B cell (primary cell): Measurements from ENCODE around the gene HSDL2. TPM values are rescaled to one million over a fixed set of nuclear protein-coding genes. Genes with fewer than 3 reads are reported as not detected.

Source experiments
- ATAC-seq: fragments of 200-7000 bp; cut with Tn5 transposase; one replicate; pipeline ENCODE4 v1.10.0; 2021; ENCODE audit warnings: low read depth, mild to moderate bottlenecking, moderate number of reproducible peaks, moderate library complexity
- CTCF ChIA-PET: fragments of 350-600 bp; sonication (Branson Sonifier 250); formaldehyde crosslinking; loops from one replicate; lab custom pipeline; 2021; ENCODE audit warnings: antibody characterized with exemption, inconsistent platforms; lab: Charles Lee
- POLR2A ChIA-PET: fragments of 350-600 bp; sonication (Branson Sonifier 250); formaldehyde crosslinking; loops from one replicate; lab custom pipeline; 2021; ENCODE audit warnings: antibody characterized with exemption; lab: Charles Lee
- DNase-seq: peaks from one replicate; pipeline ENCODE4 v3.0.0; 2013
- H2AFZ ChIP-seq: 2 replicates; pipeline ENCODE4 v1.6.1; 2012; ENCODE audit warnings: mild to moderate bottlenecking, low read depth, low read length; ENCODE audit not compliant: insufficient read depth, poor library complexity, severe bottlenecking
- H3K27ac ChIP-seq, 2 donors: 1 replicate in 1 of 2; 2 replicates in 1 of 2; pipeline ENCODE4 v1.5.1; 2012 to 2013; ENCODE audit warnings: low read length in 2 of 2, mild to moderate bottlenecking in 2 of 2, moderate library complexity in 1 of 2
- H3K27me3 ChIP-seq, 4 experiments: fragments of 200-600 bp in 1 of 4; sonication (generic) in 1 of 4; replicated peaks in 1 of 4; 1 replicate in 2 of 4; 2 replicates in 2 of 4; pipeline versions ENCODE4 v1.6.1 to v1.7.0; 2013 to 2016; ENCODE audit warnings: low read length in 3 of 4, mild to moderate bottlenecking in 2 of 4, mixed read lengths in 1 of 4, moderate library complexity in 1 of 4; ENCODE audit not compliant: insufficient read depth in 4 of 4, control insufficient read depth in 3 of 4; ENCODE audit errors: control extremely low read depth in 1 of 4
- H3K36me3 ChIP-seq, 2 experiments: replicated peaks in 1 of 2; 1 replicate in 1 of 2; 2 replicates in 1 of 2; pipeline versions ENCODE4 v1.6.1 to v1.7.1; 2013; ENCODE audit warnings: low read length in 1 of 2; ENCODE audit not compliant: insufficient read depth in 2 of 2, control insufficient read depth in 1 of 2; ENCODE audit errors: control extremely low read depth in 1 of 2, extremely low read depth in 1 of 2
- H3K4me1 ChIP-seq, 2 donors: fragments of 200-600 bp in 1 of 2; sonication (generic) in 1 of 2; 1 replicate in 1 of 2; 2 replicates in 1 of 2; pipeline versions ENCODE4 v1.5.1 to v1.6.1; 2013 to 2017; ENCODE audit warnings: low read length in 2 of 2; ENCODE audit not compliant: control insufficient read depth in 2 of 2, insufficient read depth in 2 of 2
- H3K4me2 ChIP-seq: replicated peaks from 2 replicates; pipeline ENCODE3; 2012; ENCODE audit warnings: mild to moderate bottlenecking, low read depth, low read length; ENCODE audit not compliant: poor library complexity, severe bottlenecking
- H3K4me3 ChIP-seq, 5 experiments: fragments of 200-600 bp in 1 of 5; sonication (generic) in 1 of 5; 1 replicate in 3 of 5; 2 replicates in 2 of 5; pipeline versions ENCODE4 v1.5.1 to v1.7.0; 2011 to 2016; ENCODE audit warnings: low read length in 4 of 5, mild to moderate bottlenecking in 4 of 5, low read depth in 2 of 5, control low read depth in 1 of 5, moderate library complexity in 1 of 5; ENCODE audit not compliant: insufficient read depth in 1 of 5; ENCODE audit errors: control extremely low read depth in 1 of 5, extremely low read depth in 1 of 5
- H3K79me2 ChIP-seq: fragments of 200-600 bp; sonication (generic); one replicate; pipeline ENCODE4 v1.6.0; 2016; ENCODE audit warnings: low read length; ENCODE audit not compliant: control insufficient read depth, insufficient read depth
- H3K9ac ChIP-seq: fragments of 200-600 bp; sonication (generic); 2 replicates; pipeline ENCODE4 v1.6.1; 2017; ENCODE audit warnings: mild to moderate bottlenecking, low read length, moderate library complexity
- H3K9me3 ChIP-seq, 3 donors: one replicate each; pipeline versions ENCODE4 v1.6.1 to v1.7.1; 2013; ENCODE audit warnings: low read length in 2 of 3; ENCODE audit not compliant: control insufficient read depth in 2 of 3, insufficient read depth in 1 of 3; ENCODE audit errors: control extremely low read depth in 1 of 3
- H4K20me1 ChIP-seq: 2 replicates; pipeline ENCODE4 v1.6.0; 2012; ENCODE audit warnings: mild to moderate bottlenecking, low read length; ENCODE audit not compliant: insufficient read depth, control insufficient read depth, poor library complexity, severe bottlenecking
- H3K27ac Mint-ChIP-seq: one replicate; pipeline ENCODE4 v1.8.0; 2021; ENCODE audit warnings: mixed read lengths
- H3K27me3 Mint-ChIP-seq: one replicate; pipeline ENCODE4 v1.8.0; 2021; ENCODE audit warnings: mixed read lengths
- H3K4me1 Mint-ChIP-seq: one replicate; pipeline ENCODE4 v1.8.0; 2021; ENCODE audit warnings: mixed read lengths
- H3K4me3 Mint-ChIP-seq: one replicate; pipeline ENCODE4 v1.8.0; 2021; ENCODE audit warnings: mixed read lengths
- H3K9me3 Mint-ChIP-seq: one replicate; pipeline ENCODE4 v1.8.0; 2022; ENCODE audit warnings: mixed read lengths; ENCODE audit not compliant: insufficient read depth
- CTCF ChIP-seq: fragments of 200-600 bp; IDR thresholded peaks from one replicate; pipeline ENCODE4 v1.8.0; 2022; ENCODE audit warnings: antibody characterized with exemption, mild to moderate bottlenecking
- EZH2 ChIP-seq: IDR thresholded peaks from 2 replicates; pipeline ENCODE4 v1.6.1; 2012; ENCODE audit warnings: borderline replicate concordance, low read depth, mild to moderate bottlenecking, moderate library complexity, low read length; ENCODE audit not compliant: insufficient read depth, poor library complexity, severe bottlenecking
- WGBS: methylation state at CpG from one replicate; pipeline ENCODE4 v1.1.5; 2013; ENCODE audit warnings: missing lambda C conversion rate; ENCODE audit not compliant: insufficient coverage; 5-methylcytosine and 5-hydroxymethylcytosine counted together
- intact Hi-C: fragments of 100-400 bp; cut with micrococcal nuclease; formaldehyde crosslinking; loops from one replicate; pipeline ENCODE4 v1.10.0; 2022
- polyA plus RNA-seq: library from polyadenylated mRNA; depleted of rRNA; stranded (reverse); fragments of >200 nt; gene quantifications from 2 replicates; pipeline ENCODE4 v1.2.3, GENCODE V29; 2012
- total RNA-seq, 2 donors: library from RNA; stranded (reverse); fragments of 120-200 nt in 1 of 2; gene quantifications; 1 replicate in 1 of 2; 2 replicates in 1 of 2; pipeline versions ENCODE4 v1.2.3 to v1.2.4, GENCODE V29; 2013 to 2022

The HSDL2 gene
- total and polyA plus RNA-seq, 2 donors (not counting 1 experiment from before 2014, with no cell fraction given) = 5.8 to 11.7 TPM

GRCh38 chr9:112433499-112434392 is 53.8 kb downstream of the HSDL2 start:
- no peaks in the 10 kb centered on the region for H3K27me3 ChIP-seq
- no peaks in the 10 kb centered on the region for H3K9me3 Mint-ChIP-seq
- ATAC-seq = no peak
- no peaks in the 10 kb centered on the region for H3K4me1 ChIP-seq
- DNase-seq = no peak
- no peak overlapping the region for H3K4me3 ChIP-seq
- H3K36me3 ChIP-seq = no peaks in the 10 kb centered on the region
- CTCF ChIA-PET = interaction anchor here (2.8 kb wide), 1 partner anchor 10 kb away, joined by 13 read pairs; no protein-coding TSS in a partner anchor
- TF ChIP-seq EZH2 = no peak
- no peak for TF ChIP-seq CTCF
- H3K9me3 ChIP-seq = no peaks in the 10 kb centered on the region
- H3K79me2 ChIP-seq = no peaks in the 10 kb centered on the region
- H3K27ac ChIP-seq = no peak overlapping the region
- no peaks in the 10 kb centered on the region for H4K20me1 ChIP-seq
- WGBS = 100% methylated on average over 1 of the region's 5 CpGs
- no peak overlapping the region for H3K27ac Mint-ChIP-seq
- no peak overlapping the region for H3K9ac ChIP-seq
- no peaks in the 10 kb centered on the region for H3K27me3 Mint-ChIP-seq
- H3K4me3 Mint-ChIP-seq = no peak overlapping the region
- H2AFZ ChIP-seq = no peak overlapping the region
- intact Hi-C loops = no loop called here
- no peak overlapping the region for H3K4me2 ChIP-seq
- no peaks in the 10 kb centered on the region for H3K4me1 Mint-ChIP-seq
- POLR2A ChIA-PET = no interaction called here

GRCh38 chr9:112434487-112434886 is 54.6 kb downstream of the HSDL2 start:
- Histone ChIP-seq H3K4me2 (no peak overlapping the region), H3K27ac (no peak overlapping the region), H4K20me1 (no peaks in the 10 kb centered on the region), H3K36me3 (no peaks in the 10 kb centered on the region), H3K9ac (no peak overlapping the region), H3K9me3 (no peaks in the 10 kb centered on the region), H3K4me3 (no peak overlapping the region), H3K4me1 (no peaks in the 10 kb centered on the region), H3K27me3 (no peaks in the 10 kb centered on the region), H2AFZ (no peak overlapping the region), H3K79me2 (no peaks in the 10 kb centered on the region)
- H3K4me1 Mint-ChIP-seq = no peaks in the 10 kb centered on the region
- no peak overlapping the region for H3K27ac Mint-ChIP-seq
- TF ChIP-seq CTCF (no peak), EZH2 (no peak)
- POLR2A ChIA-PET = no interaction called here
- no peak for ATAC-seq
- no peak for DNase-seq
- H3K27me3 Mint-ChIP-seq = no peaks in the 10 kb centered on the region
- intact Hi-C loops = no loop called here
- no CpG with 5 or more reads among the region's 1 CpG for WGBS
- no peaks in the 10 kb centered on the region for H3K9me3 Mint-ChIP-seq
- no peak overlapping the region for H3K4me3 Mint-ChIP-seq
- CTCF ChIA-PET = interaction anchor here (2.8 kb wide), 1 partner anchor 9 kb away, joined by 13 read pairs; no protein-coding TSS in a partner anchor
